Measurements from ENCODE around the gene LBH. TPM values are rescaled to one million over a fixed set of nuclear protein-coding genes. Genes with fewer than 3 reads are reported as not detected.
A peak's percentile ranks its signal among the peaks of the same experiment; 100 is the strongest.

LBH gene
- total and polyA plus RNA-seq, 9 donors = 21.4 to 32.9 (median 29.9) TPM

DNA sequence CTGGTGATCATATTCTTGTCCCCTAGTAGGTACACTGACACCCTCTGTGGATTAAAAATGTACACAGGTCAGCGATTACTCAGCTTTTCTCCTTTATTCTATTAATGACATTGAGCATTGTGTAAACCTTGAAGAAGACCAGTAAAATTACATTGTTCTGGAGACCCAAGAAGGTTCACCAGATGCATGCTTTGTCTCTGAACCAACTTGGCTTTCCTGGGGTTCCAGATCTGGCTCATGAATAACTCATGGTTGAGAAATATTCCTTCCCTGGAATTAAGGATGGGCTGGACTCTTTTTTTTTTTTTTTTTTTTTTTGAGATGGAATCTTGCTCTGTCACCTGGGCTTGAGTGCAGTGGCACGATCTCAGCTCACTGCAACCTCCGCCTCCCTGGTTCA lies 11.9 kb downstream of the LBH start:
- Histone ChIP-seq H3K9me3 (replicated peaks; ENCODE audit: control insufficient read depth, low read depth, low read length) (peaks cover 2% of the 10 kb centered on the region), H3K27me3 (ENCODE audit: control insufficient read depth, insufficient read depth, low read length) (no peaks in the 10 kb centered on the region), H3K4me3 (ENCODE audit: low read length) (no peak overlapping the region), H3K36me3 (ENCODE audit: control insufficient read depth, insufficient read depth, low read length) (peaks cover 5% of the 10 kb centered on the region), H3K4me1 (ENCODE audit: control insufficient read depth, insufficient read depth, low read length) (peaks cover 19% of the 10 kb centered on the region), H3K27ac (ENCODE audit: low read length) (no peak overlapping the region)
- no peak for DNase-seq
- 100% methylated on average over 3 of the region's 3 CpGs for WGBS (ENCODE audit: insufficient coverage)

DNA sequence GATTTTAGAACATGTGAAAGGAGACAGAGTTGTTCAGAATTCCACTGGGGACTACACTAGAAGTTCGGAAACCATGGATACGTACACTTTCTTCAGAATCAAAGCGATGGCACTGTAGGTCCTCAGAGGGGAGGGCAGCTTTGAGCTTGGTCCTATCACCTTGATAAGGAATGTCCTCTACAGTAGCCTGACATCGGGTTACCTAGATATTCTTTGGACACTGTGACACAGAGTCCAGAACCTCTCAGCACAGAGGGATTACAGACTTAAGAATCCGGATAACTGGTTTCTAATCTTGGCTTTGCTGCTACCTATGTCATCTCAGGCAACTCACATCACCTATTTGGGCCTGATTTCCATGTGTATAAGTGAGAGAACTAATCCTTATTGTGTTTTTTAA lies 14.0 kb downstream of the LBH start:
- peaks cover 8% of the 10 kb centered on the region for H3K4me1 ChIP-seq (ENCODE audit: control insufficient read depth, insufficient read depth, low read length)

DNA sequence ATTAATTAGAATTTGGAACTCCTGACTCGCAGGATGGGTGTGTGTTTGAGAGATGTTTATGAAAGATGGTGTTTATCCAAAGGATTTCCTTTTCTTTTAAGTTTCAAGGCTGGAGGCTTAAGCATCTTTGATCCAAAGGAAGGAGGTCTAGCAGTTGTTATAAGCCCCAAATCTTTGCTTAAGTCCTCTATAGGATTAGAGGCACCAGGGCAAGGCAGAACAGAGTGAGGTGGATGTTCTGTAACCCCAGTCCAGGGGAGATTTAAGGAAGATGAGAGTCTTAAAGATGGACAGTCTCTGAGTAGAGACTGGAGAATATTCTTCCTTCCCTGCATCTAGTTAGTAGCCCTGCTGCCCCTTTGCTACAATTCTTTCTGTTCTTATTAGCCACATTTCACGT lies 17.5 kb downstream of the LBH start:
- DNase-seq = no peak
- H3K4me3 ChIP-seq (ENCODE audit: low read length) = no peak overlapping the region
- peaks cover 14% of the 10 kb centered on the region for H3K4me1 ChIP-seq (ENCODE audit: control insufficient read depth, insufficient read depth, low read length)
- H3K27me3 ChIP-seq (ENCODE audit: control insufficient read depth, insufficient read depth, low read length) = no peaks in the 10 kb centered on the region
- peaks cover 2% of the 10 kb centered on the region for H3K9me3 ChIP-seq (replicated peaks; ENCODE audit: control insufficient read depth, low read depth, low read length)
- no peak overlapping the region for H3K27ac ChIP-seq (ENCODE audit: low read length)
- 71% methylated on average over 1 of the region's 2 CpGs for WGBS (ENCODE audit: insufficient coverage)
- no peaks in the 10 kb centered on the region for H3K36me3 ChIP-seq (ENCODE audit: control insufficient read depth, insufficient read depth, low read length)

More for the DNA sequence above, 14.0 kb downstream of the LBH start:
- Histone ChIP-seq H3K27me3 (ENCODE audit: control insufficient read depth, insufficient read depth, low read length) (no peaks in the 10 kb centered on the region), H3K27ac (ENCODE audit: low read length) (no peak overlapping the region), H3K36me3 (ENCODE audit: control insufficient read depth, insufficient read depth, low read length) (no peaks in the 10 kb centered on the region), H3K4me3 (ENCODE audit: low read length) (no peak overlapping the region), H3K9me3 (replicated peaks; ENCODE audit: control insufficient read depth, low read depth, low read length) (peaks cover 2% of the 10 kb centered on the region)
- WGBS (ENCODE audit: insufficient coverage) = 85% methylated on average over 4 of the region's 5 CpGs
- no peak for DNase-seq

DNA sequence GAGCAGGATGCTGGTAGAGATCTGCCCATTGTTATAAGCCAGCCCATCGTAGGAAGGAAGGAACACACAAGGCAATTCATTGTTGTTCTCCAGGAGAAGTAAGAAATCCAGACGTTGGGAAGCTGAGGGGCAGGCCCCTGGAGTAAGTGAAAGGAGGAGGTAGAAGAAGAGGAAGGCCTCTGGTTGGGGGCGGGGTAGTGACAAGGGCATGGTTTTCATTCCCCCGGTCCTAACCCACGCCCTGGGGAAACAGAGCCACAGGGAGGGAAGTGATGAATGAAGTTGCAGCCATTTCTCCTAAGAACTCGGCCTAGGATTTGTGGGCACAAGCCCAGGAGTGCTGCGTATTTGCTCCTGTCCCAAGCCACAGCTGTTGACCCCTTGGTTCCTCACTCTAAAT lies 18.0 kb downstream of the LBH start:
- Histone ChIP-seq H3K4me3 (ENCODE audit: low read length) (no peak overlapping the region), H3K9me3 (replicated peaks; ENCODE audit: control insufficient read depth, low read depth, low read length) (peaks cover 2% of the 10 kb centered on the region), H3K27ac (ENCODE audit: low read length) (no peak overlapping the region), H3K27me3 (ENCODE audit: control insufficient read depth, insufficient read depth, low read length) (no peaks in the 10 kb centered on the region), H3K4me1 (ENCODE audit: control insufficient read depth, insufficient read depth, low read length) (peaks cover 14% of the 10 kb centered on the region), H3K36me3 (ENCODE audit: control insufficient read depth, insufficient read depth, low read length) (no peaks in the 10 kb centered on the region)
- 60% methylated on average over 3 of the region's 7 CpGs for WGBS (ENCODE audit: insufficient coverage)
- no peak for DNase-seq

DNA sequence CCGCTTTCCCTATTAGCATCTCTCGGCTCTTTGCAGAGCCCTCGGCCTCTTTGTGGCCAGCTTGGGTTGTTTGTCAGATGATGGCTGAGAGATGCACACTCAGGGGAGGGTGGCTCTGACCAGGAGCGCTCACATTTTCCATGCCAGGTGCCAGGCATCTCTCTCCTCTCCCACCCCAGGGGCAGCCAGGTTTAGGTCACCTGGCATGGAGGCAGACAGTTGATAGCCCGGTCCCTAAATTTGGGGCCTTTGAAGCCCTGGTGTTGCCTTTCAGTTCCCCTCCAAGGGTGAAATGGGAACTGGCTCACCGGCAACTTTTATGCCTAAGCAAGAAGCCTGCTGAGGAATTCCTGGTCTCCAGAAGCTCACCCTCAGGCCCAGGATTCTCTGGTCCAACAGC lies 19.1 kb downstream of the LBH start:
- Histone ChIP-seq H3K27ac (ENCODE audit: low read length) (no peak overlapping the region), H3K36me3 (ENCODE audit: control insufficient read depth, insufficient read depth, low read length) (no peaks in the 10 kb centered on the region), H3K9me3 (replicated peaks; ENCODE audit: control insufficient read depth, low read depth, low read length) (peaks cover 2% of the 10 kb centered on the region), H3K27me3 (ENCODE audit: control insufficient read depth, insufficient read depth, low read length) (no peaks in the 10 kb centered on the region), H3K4me1 (ENCODE audit: control insufficient read depth, insufficient read depth, low read length) (peaks cover 14% of the 10 kb centered on the region), H3K4me3 (ENCODE audit: low read length) (no peak overlapping the region)
- no peak for DNase-seq
- WGBS (ENCODE audit: insufficient coverage) = 83% methylated on average over 2 of the region's 6 CpGs

DNA sequence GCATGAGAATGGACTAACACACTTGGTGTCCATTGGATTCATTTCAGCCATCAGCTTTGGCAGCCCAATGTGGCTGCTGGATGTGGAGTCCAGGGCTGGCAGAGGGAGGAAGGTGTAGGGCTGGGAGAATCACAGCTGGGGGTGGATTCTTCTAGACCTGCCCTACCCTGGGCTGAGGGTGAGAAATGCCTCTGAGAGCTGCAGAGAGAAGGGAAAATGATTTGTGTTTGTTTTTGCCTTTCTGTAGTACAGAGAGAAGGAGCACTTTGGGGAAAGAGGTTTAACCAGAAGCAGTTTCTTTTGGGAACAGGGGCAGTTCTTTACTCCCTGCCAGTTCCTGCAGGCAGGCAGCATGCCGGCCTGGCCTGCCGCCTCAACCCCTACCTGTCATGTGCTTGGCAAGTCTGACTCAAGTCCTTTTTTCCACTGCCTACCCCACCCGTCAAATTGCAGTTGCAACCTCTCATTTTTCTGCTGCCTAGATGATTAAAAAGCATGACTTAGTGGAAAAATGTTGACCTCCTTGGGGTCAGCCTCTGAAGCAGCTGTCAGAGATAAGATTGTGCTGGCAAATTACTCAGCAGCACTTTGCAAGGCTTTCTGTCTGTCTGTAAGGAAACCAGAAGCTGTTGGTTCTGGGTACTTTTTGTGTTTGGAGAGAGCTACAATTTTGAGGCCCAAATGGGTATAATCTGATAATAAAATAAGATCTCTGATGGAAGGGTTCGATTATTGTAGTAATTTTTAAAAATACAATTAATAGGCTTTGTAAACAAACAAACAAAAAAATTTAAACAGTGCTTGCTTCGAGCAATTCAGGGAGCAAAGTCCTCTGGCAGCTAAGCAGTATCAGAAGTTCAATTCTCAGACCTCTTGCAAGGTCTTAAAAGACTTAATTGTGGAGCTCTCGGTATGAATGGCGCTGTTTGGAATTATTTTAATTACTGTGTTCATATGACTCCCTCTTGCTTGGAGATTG lies 21.7 kb downstream of the LBH start:
- Histone ChIP-seq H3K4me1 (ENCODE audit: control insufficient read depth, insufficient read depth, low read length) (peaks cover 22% of the 10 kb centered on the region), H3K36me3 (ENCODE audit: control insufficient read depth, insufficient read depth, low read length) (peaks cover 4% of the 10 kb centered on the region), H3K27me3 (ENCODE audit: control insufficient read depth, insufficient read depth, low read length) (no peaks in the 10 kb centered on the region), H3K9me3 (replicated peaks; ENCODE audit: control insufficient read depth, low read depth, low read length) (no peaks in the 10 kb centered on the region), H3K27ac (ENCODE audit: low read length) (peak overlapping the region; percentile 42), H3K4me3 (ENCODE audit: low read length) (no peak overlapping the region)
- DNase-seq = peak; percentile 74
- 71% methylated on average over 1 of the region's 7 CpGs for WGBS (ENCODE audit: insufficient coverage)

DNA sequence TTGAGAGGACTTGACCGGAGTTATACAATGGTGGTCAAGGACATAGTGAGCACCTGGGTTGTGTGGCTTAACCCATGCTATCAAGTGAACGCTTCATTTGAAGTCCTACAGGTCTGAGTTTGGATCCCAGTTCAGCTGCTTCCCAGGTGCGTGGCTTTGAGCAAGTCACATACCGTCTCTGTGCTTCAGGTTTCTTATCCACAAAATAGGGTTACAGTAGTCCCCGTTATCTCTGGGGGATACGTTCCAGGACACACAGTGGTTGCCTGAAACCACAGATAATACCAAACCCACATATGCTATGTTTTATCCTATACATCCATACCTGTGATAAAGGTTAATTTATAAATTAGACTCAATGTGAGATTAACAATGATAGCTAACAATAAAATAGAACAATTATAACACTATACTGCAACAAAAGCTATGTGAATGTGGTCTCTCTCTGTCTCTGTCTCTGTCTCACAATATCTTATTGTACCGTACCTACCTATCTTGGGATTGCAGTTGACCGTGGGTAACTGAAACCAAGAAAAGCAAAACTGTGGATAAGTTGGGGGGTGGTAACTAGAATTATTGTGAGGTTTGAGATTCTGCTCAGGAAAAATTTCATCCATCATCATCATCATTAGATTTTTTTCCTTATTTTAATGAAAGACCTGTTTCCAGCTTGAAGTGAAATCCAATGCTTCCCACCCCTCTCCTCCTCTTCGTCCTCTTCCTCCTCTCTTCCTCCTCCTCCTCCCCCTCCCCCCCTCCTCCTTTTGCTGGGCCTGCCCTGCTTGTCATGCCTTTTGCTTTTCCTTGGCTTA lies 22.7 kb downstream of the LBH start:
- H3K36me3 ChIP-seq (ENCODE audit: control insufficient read depth, insufficient read depth, low read length) = peaks cover 14% of the 10 kb centered on the region
- no peak overlapping the region for H3K4me3 ChIP-seq (ENCODE audit: low read length)
- no peaks in the 10 kb centered on the region for H3K9me3 ChIP-seq (replicated peaks; ENCODE audit: control insufficient read depth, low read depth, low read length)
- 91% methylated on average over 4 of the region's 9 CpGs for WGBS (ENCODE audit: insufficient coverage)
- H3K27me3 ChIP-seq (ENCODE audit: control insufficient read depth, insufficient read depth, low read length) = no peaks in the 10 kb centered on the region
- peaks cover 22% of the 10 kb centered on the region for H3K4me1 ChIP-seq (ENCODE audit: control insufficient read depth, insufficient read depth, low read length)
- H3K27ac ChIP-seq (ENCODE audit: low read length) = no peak overlapping the region
- no peak for DNase-seq

DNA sequence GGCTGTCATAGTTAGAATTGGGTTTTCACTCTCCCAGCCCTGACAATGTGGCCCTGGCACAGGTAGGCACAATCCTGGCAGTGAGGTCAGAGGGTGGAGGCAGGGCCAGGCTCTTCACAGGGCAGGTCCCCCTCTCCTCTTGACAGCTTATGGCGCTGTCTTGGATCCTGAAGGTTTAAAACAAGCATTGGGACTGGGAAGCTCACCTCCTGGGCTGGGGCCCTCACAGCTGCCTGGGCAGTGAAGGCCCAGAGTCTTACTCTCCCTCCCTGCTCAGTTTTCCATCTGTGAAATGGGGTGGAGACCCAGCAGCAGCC lies 23.3 kb downstream of the LBH start:
- Histone ChIP-seq H3K27ac (ENCODE audit: low read length) (no peak overlapping the region), H3K4me3 (ENCODE audit: low read length) (no peak overlapping the region), H3K27me3 (ENCODE audit: control insufficient read depth, insufficient read depth, low read length) (no peaks in the 10 kb centered on the region), H3K9me3 (replicated peaks; ENCODE audit: control insufficient read depth, low read depth, low read length) (no peaks in the 10 kb centered on the region), H3K4me1 (ENCODE audit: control insufficient read depth, insufficient read depth, low read length) (peaks cover 17% of the 10 kb centered on the region), H3K36me3 (ENCODE audit: control insufficient read depth, insufficient read depth, low read length) (peaks cover 15% of the 10 kb centered on the region)
- DNase-seq = no peak
- 100% methylated on average over 1 of the region's 1 CpG for WGBS (ENCODE audit: insufficient coverage)

DNA sequence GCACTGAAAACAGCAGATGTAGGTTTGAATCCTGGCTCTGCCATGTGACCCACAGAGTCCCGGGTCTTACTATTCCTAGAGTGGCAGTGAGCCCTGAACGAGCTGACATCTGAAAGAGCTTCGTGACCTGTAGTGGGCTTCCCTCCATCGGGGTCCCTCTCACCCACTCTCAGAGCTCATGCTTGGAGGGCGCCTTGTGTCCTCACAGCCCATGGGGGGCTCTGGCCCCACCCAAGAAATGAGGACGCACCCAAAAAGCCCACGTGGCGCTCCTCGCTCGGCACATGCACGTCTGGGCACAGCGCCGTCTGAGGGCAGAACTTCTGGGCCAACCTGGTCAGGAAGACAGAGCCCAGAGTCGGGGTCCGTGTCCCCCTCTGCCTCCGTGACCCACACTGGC lies 23.7 kb downstream of the LBH start:
- Histone ChIP-seq H3K4me3 (ENCODE audit: low read length) (no peak overlapping the region), H3K27ac (ENCODE audit: low read length) (no peak overlapping the region), H3K27me3 (ENCODE audit: control insufficient read depth, insufficient read depth, low read length) (no peaks in the 10 kb centered on the region), H3K9me3 (replicated peaks; ENCODE audit: control insufficient read depth, low read depth, low read length) (no peaks in the 10 kb centered on the region), H3K4me1 (ENCODE audit: control insufficient read depth, insufficient read depth, low read length) (peaks cover 17% of the 10 kb centered on the region), H3K36me3 (ENCODE audit: control insufficient read depth, insufficient read depth, low read length) (peaks cover 17% of the 10 kb centered on the region)
- WGBS (ENCODE audit: insufficient coverage) = 82% methylated on average over 12 of the region's 16 CpGs
- DNase-seq = no peak

All from muscle of leg (tissue), 11 donors.